ENCODE data around the gene RNF4.
"Not testable (repeated sequence)": the region's sequence is repeated elsewhere in the genome, so short reads cannot be mapped to it uniquely, and the experiment has no call there.

RNF4 gene

DNA sequence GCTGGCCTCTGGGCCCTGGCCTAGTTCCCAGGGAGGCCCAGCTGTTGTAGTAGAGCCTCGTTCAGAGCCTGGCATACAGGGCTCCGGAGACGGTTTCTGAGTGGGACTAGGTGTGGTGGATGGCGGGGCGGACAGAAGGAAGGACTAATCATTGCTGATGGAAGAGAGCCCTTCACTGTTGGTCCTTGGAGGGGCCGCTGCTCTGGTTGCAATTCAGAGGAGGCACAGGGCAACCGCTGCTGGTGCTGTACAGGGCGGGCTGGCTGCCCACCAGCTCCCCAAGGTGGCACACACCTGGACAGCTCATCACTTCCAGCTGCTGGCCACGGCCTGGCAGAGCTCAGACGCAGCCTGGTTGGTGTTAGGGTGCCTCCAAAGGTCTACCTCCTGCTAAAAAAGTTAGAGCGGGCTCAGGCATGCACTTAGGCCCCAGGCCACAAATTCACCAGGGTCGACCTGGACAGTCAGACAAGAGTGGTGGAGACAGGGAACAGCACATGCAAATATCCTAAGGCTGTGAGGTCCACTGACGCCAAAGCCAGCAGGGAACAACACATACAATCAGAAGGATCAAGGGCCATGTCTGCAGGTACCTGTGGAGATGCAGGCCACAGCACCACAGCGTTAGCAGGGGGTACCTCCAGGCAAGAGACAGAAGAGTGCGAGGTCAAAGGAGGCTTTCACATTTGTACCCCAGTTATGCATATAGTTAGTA is 7.5 kb upstream of the RNF4 start:
- no peak for DNase-seq (ENCODE audit: low read depth)

DNA sequence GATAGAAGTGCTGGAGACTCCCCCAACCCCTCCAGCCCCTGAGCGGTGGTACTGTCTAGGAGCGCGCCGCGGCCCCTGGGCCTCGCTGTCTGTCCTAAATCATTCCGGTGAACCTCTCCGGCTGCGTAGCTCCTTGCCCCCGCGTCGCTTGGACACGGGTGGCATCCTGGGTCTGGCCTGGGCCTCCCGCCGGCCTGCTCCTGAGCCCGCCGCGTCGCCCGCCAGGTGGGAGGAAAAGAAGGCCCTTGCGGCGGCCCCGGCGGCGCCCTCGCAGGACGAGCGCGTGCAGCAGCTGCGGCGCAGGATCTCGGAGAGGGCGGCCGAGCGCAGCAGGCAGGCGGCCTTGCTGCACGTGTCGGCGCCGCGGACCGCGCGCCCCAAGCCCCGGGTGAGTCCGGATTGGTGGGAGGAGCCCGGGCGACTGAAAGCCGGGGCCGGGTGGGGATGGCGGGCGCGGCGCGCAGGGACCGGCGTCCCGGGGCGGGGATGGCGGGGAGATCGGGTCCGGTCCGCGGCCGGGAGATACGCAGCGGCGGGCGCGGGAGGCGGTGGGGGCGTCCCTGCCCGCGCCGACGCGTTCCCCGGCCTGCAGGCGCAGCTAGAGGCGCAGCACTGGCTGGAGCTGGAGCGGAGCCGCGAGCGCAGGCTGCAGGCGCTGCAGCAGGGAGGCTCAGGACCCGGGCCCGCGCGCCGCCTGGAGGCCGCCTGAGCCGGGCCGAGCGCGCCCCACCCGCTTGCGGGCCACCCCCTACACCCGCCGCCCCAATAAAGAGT is 6.5 kb upstream of the RNF4 start:
- no peak for TF ChIP-seq MYC (IDR thresholded peaks at IDR 0.05; ENCODE audit: low read depth, low read length)
- TF ChIP-seq CTCF (IDR thresholded peaks at IDR 0.05; ENCODE audit: low read depth, low read length), result peak; percentile 11
- no peak for TF ChIP-seq POLR2A (IDR thresholded peaks at IDR 0.05; ENCODE audit: extremely low read depth, insufficient read length)
- TF ChIP-seq, protein P1, sequence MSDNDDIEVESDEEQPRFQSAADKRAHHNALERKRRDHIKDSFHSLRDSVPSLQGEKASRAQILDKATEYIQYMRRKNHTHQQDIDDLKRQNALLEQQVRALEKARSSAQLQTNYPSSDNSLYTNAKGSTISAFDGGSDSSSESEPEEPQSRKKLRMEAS (IDR thresholded peaks at IDR 0.05; ENCODE audit: low read depth, low read length), result peak; percentile 31
- DNase-seq (ENCODE audit: low read depth), result peak; percentile 90
- no peak overlapping the region for H3K4me3 ChIP-seq (ENCODE audit: low read depth, low read length)

More for the DNA sequence above, 7.5 kb upstream of the RNF4 start:
- TF ChIP-seq, protein P1 (IDR thresholded peaks at IDR 0.05; ENCODE audit: low read depth, low read length), result no peak
- TF ChIP-seq CTCF (IDR thresholded peaks at IDR 0.05; ENCODE audit: low read depth, low read length) (no peak), POLR2A (IDR thresholded peaks at IDR 0.05; ENCODE audit: extremely low read depth, insufficient read length) (no peak), MYC (IDR thresholded peaks at IDR 0.05; ENCODE audit: low read depth, low read length) (no peak)
- H3K4me3 ChIP-seq (ENCODE audit: low read depth, low read length), result no peak overlapping the region

GRCh38 chr4:2462992-2463762 is 5.7 kb upstream of the RNF4 start:
- no peak for DNase-seq (ENCODE audit: low read depth)
- no peak overlapping the region for H3K4me3 ChIP-seq (ENCODE audit: low read depth, low read length)
- TF ChIP-seq CTCF (IDR thresholded peaks at IDR 0.05; ENCODE audit: low read depth, low read length), result no peak
- no peak for TF ChIP-seq POLR2A (IDR thresholded peaks at IDR 0.05; ENCODE audit: extremely low read depth, insufficient read length)
- TF ChIP-seq, protein P1 (IDR thresholded peaks at IDR 0.05; ENCODE audit: low read depth, low read length), result no peak
- TF ChIP-seq MYC (IDR thresholded peaks at IDR 0.05; ENCODE audit: low read depth, low read length), result no peak

DNA sequence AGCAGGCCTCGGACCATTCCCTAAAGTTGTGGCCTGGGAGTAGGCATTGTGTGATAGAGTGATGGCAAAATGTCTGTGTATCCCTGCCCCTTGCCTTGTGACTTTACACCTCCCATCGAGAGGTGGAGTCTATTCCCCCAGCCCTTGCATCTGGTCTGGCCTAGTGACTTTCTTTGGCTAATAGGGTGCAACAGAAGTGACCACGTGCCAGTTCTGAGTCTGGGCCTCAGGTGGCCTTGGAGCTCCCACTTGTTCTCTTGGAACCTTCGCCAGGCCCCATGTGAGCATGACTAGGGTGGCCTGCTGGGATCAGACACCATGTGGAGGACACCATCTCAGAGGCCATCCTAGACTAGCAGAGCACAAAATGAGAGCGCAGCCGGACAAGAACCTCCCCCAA is 3.9 kb upstream of the RNF4 start:
- TF ChIP-seq MYC (IDR thresholded peaks at IDR 0.05; ENCODE audit: low read depth, low read length), result no peak
- TF ChIP-seq POLR2A (IDR thresholded peaks at IDR 0.05; ENCODE audit: extremely low read depth, insufficient read length), result no peak
- TF ChIP-seq, protein P1 (IDR thresholded peaks at IDR 0.05; ENCODE audit: low read depth, low read length), result no peak
- no peak for TF ChIP-seq CTCF (IDR thresholded peaks at IDR 0.05; ENCODE audit: low read depth, low read length)
- no peak overlapping the region for H3K4me3 ChIP-seq (ENCODE audit: low read depth, low read length)
- no peak for DNase-seq (ENCODE audit: low read depth)

DNA sequence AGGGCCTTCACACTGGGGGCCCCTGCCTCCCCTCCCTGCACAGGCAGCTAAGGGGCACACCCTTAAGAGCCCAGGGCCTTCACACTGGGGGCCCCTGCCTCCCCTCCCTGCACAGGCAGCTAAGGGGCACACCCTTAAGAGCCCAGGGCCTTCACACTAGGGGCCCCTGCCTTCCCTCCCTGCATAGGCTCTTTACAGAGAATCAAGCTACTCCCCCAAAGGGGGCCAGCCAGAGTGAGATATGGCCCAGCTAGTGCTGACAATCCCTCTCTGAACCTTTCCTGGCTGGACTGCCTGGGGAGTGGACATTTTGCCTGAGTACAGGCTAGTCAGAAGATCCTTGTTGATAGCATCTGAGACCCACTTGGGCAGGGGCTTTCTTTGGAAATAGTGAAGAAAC is 3.4 kb upstream of the RNF4 start:
- H3K4me3 ChIP-seq (ENCODE audit: low read depth, low read length); DNase-seq (ENCODE audit: low read depth): not testable (repeated sequence)
